ELF-1 (cell line): ENCODE data around the gene GRK5.
"Not testable (repeated sequence)": the region's sequence is repeated elsewhere in the genome, so short reads cannot be mapped to it uniquely, and the experiment has no call there.

ENCODE experiments used
- DNase-seq: peaks from one replicate; pipeline ENCODE4 v3.0.0-alpha.2; 2016; ENCODE audit warnings: low read depth, low spot score

The GRK5 gene

DNA sequence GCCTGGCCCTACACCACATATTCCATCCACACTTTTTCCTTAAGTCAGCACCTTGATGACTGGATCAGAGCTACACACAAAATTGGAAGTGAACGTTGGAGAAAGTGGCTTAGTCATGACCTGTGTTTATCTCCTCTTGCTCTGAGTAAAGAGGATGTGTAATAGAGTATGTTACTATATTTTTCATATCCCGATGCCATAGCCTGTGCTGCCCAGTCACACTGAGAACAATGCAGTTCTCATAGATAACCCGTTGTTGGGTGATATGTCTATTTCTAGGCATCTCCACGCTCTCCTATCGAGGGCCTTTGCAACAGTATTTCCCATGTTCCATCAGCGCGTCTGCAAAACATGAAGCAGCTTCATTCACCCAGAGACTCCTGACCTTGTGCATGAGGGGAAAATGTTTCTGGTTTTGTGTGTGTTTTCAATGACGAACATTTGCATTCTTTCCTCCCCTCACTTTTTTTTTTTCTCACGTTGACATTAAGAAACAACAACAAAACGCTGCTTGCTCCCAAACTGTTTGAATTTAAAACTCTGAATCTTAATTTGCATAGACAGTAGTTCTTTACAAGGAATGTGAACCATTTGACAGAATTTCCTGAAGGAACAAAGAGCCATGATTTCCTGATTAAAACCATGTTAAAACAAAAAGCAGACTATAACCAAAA is 43.4 kb downstream of the GRK5 start:
- DNase-seq, result no peak

DNA sequence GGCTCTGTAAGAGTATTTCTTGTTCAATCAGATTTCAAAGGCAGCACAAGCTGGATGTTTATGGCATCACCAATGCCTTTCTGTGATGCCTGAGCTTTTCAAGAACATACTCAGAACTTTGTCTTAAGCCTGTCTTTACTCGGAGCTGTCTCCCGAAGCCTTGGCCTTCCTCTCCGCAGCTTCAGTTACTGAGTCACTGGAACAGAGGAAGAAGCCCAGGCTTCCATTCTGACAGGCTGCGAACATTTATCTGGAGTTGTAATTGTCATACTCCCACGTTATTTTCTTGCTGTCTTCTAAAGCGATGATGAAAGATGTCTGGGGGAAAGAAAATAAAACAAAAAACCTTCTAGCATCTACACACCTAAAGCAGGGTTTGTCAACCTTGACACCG is 43.9 kb downstream of the GRK5 start:
- DNase-seq, result no peak

DNA sequence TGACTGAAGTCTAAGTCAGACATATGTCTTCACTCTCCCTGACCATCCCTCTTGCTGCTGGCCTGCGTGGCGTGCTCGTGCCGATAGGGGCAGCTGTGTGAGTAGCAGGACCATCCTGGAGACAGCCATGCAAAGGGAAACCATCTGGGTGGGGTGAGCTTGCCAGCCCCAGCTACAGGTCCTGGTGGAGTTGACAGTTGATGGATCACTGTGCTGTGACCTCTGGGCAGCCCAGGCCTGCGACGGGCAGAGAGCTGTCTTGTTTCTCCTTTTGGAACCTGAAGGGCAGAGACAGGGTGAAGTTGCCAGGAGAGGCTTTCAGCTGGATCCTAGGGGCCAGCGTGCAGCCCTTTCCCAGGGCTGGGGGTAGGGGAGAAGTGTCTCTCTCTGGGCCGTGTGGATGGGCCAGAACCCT is 44.7 kb downstream of the GRK5 start:
- DNase-seq, result peak; percentile 75

DNA sequence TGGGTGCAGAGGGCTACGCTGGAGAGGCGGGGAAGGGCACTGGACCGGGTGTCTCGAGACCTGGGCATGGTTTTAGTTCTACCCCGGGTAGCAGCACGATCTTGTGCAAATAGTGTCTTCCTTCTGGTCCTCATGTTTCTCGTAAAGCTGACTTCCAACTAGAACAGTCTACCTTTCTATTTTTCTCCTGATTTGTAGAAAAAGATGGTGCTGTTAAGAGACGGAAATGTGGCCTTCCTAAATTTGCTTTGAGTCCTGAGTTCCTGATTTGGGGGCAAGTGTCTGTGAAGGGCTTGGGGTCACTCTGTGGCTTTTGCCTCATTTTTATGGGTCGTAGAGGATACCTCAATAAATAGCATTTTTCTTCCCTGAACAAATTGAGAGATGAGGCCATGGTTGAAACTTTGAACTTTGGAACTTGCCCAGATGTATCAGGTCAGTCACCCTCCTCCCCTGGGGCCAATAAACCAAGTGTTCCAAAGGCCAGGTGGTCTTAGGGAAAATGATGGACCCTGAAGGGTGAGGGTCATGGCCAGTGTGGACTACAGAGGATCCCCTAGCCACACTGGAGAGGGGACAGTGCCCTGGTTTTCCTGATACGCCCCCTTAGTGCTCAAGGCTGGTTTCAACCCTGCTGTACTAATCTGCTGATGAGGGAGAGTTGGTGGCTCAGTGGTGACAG is 45.2 kb downstream of the GRK5 start:
- no peak for DNase-seq

DNA sequence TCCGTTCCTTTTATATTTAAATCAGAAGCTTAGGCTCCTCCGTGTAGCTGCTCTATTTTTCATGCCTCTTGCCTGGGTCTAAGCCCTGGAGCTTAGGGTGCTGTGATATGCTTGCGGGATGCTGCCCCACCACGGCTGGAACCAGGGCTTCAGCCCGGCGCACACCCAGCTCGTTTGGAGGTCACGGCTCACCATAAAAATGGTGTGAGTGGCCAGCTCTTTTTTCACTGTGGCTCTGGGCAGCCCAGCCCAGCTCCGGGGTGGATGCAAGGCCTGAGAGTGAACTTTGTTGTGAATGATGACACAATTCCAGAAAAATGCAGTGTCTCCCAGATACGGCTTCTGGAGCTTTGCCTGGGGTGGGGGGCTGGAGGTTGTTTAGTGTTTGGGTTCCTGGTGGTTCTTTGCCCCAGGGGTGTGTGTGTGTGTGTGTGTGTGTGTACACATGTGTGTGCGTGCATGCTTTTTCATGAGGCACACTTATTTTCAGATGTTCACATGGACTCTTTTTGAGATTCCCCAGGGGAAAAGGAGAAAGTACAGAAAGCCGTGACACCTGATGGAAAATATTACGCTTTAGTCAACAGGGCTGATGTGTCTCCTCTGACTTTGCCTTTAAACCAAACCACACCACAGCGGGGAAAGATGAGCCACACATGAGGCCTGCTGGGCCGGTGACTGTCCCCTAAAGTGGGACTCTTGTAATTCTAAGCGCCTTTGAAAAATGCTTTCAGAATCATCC is 46.2 kb downstream of the GRK5 start:
- DNase-seq, result peak; percentile 94

DNA sequence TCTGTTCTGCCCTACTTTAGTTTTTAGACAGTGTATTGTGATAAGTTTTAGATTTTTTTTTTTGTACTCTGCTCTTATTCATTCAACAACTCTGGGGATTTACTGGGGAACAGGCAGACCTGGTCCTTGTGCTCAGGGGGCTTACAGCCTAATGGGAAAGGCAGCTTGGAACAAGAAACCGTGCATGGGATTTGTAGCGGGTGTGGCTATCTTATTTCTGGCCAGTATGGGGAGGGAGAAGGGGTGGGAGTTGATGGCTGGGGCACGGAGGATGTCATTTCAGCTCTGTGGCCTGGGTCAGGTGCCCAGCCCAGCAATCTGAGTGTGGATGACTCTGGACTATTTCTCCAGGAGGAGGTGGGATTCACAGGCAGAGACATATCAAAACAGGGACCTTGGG is 47.0 kb downstream of the GRK5 start:
- DNase-seq, result no peak

DNA sequence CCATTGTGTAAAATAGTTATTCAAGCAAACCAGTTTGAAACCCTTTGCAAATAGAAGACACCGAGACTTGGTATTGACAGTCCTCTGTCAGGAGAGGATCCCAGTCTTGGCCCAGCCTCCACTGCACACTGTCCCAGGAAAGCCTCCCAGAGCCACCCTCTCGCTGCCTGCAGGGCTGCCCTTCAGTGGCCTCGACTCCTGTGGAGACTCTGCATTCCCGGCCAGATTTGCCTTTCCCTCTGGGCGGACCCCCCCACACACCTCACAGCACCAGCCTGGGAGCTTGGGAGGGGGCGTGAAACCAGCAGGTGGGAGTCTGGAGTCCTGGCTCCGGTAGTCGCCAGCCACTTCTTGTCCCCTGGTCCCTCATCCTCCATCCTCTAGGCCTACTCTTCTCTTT is 48.7 kb downstream of the GRK5 start:
- DNase-seq, result no peak

DNA sequence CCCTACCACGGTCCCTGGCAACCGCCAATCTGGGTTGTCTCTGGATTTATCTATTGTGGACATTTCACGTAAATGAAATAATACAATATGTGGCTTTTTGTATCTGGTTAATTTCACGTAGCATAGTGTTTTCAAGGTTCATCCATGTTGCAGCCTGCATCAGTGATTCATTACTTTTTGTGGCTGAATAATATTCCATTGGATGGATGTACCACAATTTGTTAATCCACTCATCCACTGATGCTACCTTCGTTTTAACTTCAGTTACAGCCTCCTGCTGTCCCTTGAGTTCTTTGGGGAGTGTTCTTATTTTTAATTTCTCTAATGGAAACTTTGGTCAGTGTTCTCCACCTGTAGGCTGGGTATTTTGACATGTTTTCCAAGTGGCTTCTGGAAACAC is 49.5 kb downstream of the GRK5 start:
- DNase-seq, result no peak

DNA sequence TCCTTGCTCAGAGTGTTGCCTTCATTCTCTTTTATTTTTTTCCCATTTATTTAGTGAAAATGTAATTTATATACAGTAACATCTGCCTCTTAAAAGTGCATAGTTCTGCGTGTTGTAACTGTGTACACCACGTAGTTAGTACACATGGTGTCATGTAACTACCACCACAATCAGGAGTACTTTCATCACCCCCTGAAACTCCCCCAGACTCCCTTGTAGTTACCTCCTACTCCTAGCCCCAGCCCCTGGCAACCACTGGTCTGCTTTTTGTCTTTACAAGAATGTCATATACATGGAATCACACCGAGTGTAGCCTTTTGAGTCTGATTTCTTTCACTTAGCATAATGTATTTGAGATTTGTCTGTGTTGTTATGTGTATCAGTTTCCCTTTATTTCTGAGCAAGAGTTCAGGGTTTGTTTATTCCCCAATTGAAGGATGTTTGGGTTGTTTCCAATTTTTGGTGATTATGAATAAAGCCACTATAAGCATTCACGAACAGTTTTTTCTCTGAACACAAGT is 50.6 kb downstream of the GRK5 start:
- DNase-seq, result no peak

DNA sequence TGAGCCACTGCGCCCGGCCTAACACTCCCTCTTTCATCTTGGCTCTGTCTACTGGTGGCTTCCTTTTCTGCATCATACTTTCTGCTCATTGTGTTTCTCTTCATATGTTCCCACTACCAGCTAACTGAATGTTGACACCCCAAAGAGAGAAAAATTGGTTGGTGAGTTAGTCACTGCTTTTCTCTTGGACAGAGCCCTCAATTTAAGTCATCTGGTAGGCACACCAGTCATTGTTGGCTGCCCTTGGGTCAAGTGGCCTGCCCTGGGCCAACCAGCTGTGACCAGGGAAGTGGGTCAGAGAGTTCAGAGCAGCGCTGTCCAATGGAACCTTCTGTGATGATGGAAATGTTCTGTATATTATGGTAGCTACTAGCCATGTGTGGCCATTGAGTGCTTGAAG is 52.0 kb downstream of the GRK5 start:
- no peak for DNase-seq

DNA sequence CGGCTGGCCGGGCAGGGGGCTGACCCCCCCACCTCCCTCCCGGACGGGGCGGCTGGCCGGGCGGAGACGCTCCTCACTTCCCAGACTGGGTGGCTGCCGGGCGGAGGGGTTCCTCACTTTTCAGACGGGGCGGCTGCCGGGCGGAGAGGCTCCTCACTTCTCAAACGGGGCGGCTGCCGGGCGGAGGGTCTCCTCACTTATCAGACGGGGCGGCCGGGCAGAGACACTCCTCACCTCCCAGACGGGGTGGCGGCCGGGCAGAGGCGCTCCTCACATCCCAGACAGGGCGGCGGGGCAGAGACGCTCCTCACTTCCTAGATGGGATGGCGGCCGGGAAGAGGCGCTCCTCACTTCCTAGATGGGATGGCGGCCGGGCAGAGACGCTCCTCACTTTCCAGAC is 53.6 kb downstream of the GRK5 start:
- not testable (repeated sequence) for DNase-seq

DNA sequence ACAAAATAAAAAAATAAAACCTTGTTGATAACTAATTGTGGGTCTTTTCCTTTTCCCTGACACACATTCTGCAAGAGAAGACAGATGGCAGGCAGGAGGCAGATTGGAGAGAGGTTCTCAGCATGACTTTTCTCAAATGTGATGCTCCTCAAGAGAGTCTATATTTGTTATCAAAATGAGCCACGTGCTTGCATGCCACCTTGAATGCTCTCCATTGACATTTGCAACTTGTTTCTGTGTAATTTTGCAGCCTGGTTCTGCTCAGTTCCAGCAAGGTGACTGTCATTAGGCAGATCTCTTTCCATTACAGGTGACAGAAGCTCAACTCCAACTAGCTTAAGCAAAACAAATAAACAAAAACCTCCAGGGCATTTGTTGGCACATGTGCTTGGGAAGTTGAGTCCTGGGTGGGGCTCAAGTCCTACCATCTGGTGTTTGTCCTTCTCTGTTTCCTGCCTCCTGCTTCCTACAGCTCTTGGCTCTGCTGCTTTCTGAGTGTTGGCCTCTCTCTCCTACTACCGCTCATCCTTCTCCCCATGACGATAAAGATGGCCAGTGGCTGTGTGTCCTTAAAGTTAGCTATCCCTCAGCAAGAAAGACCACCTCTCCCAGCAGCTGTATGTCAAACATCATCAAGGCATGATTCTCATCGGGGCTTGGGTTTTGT is 56.7 kb downstream of the GRK5 start:
- DNase-seq, result no peak

DNA sequence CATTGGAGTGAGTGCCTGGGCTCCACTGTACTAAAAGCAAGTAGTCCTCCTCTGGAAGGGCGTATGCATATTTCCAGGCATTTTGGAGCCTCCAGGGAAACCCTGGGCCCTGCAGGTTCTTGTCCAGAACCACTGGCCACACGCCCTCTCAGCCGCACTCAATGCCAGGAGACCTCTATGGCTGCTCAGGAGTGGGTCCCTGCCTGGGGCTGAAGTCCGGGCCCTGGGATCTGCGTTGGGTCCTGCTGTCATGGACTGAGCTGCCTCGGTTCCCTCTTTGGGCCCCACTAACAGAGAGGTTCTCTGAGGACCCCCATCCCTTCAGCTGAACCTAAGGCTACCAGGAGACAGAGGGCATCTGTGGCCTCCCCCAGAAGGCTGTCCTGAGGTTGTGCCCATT is 58.3 kb downstream of the GRK5 start:
- DNase-seq, result no peak

DNA sequence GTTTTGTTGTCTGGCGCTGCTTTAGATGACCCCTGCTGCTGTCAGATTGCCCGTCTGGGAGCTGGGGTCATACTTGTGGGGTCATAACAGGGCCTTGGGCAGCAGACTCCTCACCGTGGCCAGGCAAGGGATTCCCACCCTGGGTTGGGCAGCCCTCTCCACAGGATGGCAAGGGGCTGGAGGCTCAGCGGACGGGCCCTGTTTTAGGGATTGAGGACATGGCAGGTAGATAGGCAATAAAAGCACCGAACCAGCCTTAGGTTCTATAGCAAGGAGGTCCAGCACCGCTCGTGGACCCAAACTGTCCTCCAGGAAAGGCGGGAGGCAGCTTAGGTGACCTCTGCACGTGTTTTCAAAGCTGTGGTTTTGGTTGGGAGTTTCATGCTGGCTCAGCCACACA is 60.0 kb downstream of the GRK5 start:
- DNase-seq, result no peak

DNA sequence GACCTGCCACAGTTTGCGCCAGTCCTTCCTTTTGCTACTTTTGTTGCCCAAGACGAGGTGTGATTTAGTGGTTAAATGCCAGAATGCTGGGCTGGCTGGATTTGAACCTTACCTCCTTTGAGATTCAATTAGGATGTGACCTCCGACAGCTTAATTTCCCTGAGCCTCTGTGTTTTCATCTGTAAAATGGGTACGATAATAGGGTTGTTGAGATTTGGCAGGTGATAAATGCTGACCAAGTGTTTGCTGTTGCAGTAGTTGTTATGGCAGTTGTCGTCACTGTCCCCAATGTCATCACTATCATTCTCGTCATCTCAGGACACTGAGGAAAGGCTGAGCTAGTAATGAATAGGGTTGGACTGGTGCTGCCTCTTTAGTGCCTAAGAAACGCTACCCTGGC is 61.1 kb downstream of the GRK5 start:
- no peak for DNase-seq

DNA sequence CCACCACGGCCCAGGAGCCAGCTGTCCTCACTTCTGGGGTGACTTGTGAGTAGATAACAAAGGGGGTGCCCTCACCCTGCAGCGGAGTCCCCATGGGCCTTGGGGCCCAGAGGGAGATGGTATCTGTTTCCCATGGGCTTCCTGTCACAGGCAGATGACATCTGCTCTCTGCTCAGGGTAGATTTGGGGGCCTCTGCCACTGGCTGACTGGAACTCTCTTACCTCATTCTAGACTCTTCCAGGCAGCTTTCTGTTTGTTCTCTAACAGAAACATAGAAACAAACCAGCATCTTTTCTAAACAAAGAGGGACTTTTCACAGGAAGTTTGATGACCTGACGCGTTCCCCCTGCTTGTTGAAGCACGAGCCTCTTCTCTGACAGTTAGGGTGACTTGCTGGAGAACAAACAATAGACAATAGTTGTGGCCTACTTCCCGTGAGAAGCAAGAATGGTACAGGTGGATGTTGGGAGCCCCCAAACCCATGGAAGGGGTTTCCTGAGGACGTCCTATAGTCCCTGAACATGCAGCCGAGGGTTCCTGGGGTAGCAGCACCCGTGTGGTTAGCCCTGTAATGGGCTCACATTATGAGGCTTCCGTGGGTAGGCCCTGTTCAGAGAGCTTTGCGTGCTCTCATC is 61.6 kb downstream of the GRK5 start:
- DNase-seq, result no peak

DNA sequence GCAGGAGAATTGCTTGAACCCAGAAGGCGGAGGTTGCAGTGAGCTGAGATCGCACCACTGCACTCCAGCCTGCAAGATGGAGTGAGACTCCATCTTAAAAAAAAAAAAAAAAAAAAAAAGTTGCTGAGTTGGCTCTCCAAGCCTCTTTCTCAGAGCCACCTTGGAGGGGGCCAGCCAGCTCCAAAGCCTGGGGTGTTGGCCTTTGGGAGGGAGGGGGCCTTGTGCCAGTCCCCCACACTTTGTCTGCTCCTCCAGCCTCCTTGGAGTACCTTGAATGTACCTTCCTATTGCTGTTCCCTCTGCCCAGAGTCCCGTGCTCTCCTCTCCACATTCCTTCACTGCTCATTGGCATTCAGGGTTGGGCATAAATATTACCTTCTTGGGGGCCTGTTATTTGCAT is 62.4 kb downstream of the GRK5 start:
- no peak for DNase-seq

DNA sequence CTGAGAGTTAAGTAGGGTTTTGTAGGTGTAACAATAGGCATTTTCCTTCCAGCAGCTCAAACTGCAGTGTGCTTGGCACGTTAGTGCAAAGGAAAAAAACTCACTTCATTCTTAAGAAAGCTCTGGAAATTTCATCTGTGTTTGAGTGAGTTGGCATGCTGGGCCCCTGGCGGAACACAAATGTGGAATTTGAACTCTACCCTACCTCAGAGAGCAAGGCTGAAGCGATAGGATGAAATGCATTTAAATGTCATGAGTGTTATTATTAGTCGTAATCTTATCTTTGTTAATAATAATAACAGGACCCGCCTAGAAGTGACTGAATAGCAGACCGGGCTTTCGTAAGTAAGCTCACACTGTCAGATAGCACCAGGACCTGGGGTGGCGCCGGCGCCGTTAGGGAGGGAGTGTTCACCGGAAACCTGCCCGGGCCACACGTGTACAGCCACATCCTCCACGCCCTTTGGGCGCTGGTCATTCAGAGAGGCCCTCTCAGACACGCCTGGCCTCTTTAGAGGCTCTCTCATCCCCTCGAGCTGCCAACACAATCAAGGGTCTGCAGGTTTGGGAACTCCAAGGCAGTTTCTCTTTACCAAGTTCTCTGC is 63.5 kb downstream of the GRK5 start:
- no peak for DNase-seq

DNA sequence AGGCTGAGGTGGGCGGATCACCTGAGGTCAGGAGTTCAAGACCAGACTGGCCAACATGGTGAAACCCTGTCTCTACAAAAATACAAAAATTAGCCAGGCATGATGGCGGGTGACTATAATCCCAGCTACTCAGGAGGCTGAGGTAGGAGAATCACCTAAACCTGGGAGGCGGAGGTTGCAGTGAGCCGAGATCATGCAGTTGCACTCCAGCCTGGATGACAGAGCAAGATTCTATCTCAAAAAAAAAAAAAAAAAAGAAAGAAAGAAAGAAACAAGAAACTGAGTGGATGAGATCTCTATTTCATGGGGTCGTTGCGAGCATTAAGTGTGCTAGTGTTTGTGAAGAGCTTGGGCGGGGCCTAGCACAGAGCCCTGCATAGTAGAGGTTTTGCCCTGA is 65.0 kb downstream of the GRK5 start:
- not testable (repeated sequence) for DNase-seq

DNA sequence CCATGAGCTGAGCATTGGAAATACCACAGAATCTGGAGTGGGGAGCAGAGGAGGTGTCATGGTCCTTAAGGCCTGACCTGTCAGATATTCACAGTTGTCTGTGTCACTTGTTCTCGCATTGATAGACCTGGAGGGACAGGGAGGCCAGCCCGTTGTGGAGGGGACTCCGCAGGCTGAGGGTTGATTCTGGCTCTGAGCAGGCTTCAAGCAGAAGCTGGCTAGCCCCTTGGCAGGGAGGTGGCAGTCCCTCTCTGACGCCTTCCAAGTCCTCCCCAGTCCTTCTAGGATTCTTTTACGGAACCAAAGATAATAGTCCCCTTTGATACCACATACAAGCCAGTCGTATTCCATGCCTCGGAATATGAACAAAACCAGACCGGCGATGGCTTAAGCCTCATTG is 65.4 kb downstream of the GRK5 start:
- DNase-seq, result no peak

DNA sequence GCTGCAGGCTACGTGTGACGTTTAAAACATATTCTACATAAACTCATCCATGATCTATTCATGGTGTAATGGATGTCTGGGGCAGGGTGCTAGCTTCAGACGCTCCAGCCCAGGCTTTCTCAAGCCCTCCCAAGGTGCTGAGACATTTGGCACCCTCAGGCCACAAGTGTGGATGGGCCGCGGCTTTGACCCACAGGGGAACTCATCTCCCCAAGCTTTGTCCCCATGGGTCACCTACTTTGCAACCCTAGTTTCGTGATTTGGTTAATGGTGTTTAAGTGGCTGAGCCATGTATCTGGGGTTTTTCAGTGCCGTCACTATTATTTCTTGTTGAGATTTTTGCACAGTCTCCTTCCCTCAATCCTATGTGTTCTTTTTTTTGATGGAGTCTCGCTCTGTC is 66.0 kb downstream of the GRK5 start:
- DNase-seq, result no peak
